HepG2 (cell line): ENCODE measurements around the gene CCL23. TPM values are rescaled to one million over a fixed set of nuclear protein-coding genes. Genes with fewer than 3 reads are reported as not detected.

ENCODE experiments used
- ATAC-seq: fragments of 200-7000 bp; cut with Tn5 transposase; 3 replicates; pipeline ENCODE4 v1.9.1; 2020; ENCODE audit warnings: mild to moderate bottlenecking, moderate library complexity
- BruUV-seq: library from RNA; stranded (reverse); fragments of 400-500 nt; replicated peaks from 2 replicates; lab custom pipeline; 2021; lab: Mats Ljungman, UMichigan
- CTCF ChIA-PET: fragments of 300-600 bp; formaldehyde crosslinking; extraction: SDS; loops from one replicate; lab custom pipeline; 2021; ENCODE audit warnings: low total read pairs, inconsistent platforms, low intra/inter-chr PET ratio; lab: Yijun Ruan, JAX
- POLR2A ChIA-PET: fragments of 350-600 bp; sonication (Branson Sonifier 250); formaldehyde crosslinking; loops from one replicate; lab custom pipeline; 2020; ENCODE audit warnings: antibody characterized with exemption, inconsistent platforms; lab: Yijun Ruan, JAX
- DNase-seq: peaks from one replicate; pipeline ENCODE4 v3.0.0-alpha.2; 2015; ENCODE audit warnings: low spot score
- FAIRE-seq: peaks from 3 replicates; lab custom pipeline; 2011; peaks lifted over from hg19 to GRCh38; lab: Jason Lieb, UNC
- H2AFZ ChIP-seq: one replicate; pipeline ENCODE4 v1.6.1; 2011; ENCODE audit warnings: low read length, inconsistent platforms
- H3K27ac ChIP-seq: fragments of 300-600 bp; 3 replicates; pipeline ENCODE4 v1.8.0; 2011; ENCODE audit warnings: mixed run types, mild to moderate bottlenecking, mixed read lengths, low read length, inconsistent platforms; ENCODE audit not compliant: insufficient read depth; ENCODE audit errors: extremely low read length
- H3K27me3 ChIP-seq, 2 experiments: fragments of 200-600 bp in 1 of 2; 2 replicates in 1 of 2; 3 replicates in 1 of 2; pipeline versions ENCODE4 v1.6.0 to v1.8.0; 2011; ENCODE audit warnings: low read length in 2 of 2, mild to moderate bottlenecking in 2 of 2, moderate library complexity in 2 of 2, inconsistent platforms in 1 of 2; ENCODE audit not compliant: insufficient read depth in 2 of 2, control insufficient read depth in 1 of 2
- H3K36me3 ChIP-seq, 2 experiments: fragments of 200-600 bp in 1 of 2; replicated peaks in 1 of 2; 2 replicates in 1 of 2; 3 replicates in 1 of 2; pipeline versions ENCODE4 v1.5.1 to v1.8.0; 2011; ENCODE audit warnings: low read length in 2 of 2, inconsistent platforms in 1 of 2; ENCODE audit not compliant: insufficient read depth in 2 of 2, control insufficient read depth in 1 of 2
- H3K4me1 ChIP-seq: 2 replicates; pipeline ENCODE4 v1.5.1; 2012; ENCODE audit warnings: low read length, inconsistent platforms; ENCODE audit not compliant: insufficient read depth
- H3K4me2 ChIP-seq: 2 replicates; pipeline ENCODE4 v1.6.0; 2011; ENCODE audit warnings: low read depth, low read length, inconsistent platforms
- H3K4me3 ChIP-seq, 3 experiments: fragments of 200-600 bp in 1 of 3; sonication (generic), shearing (Covaris generic) in 1 of 3; replicated peaks in 1 of 3; 2 replicates each; pipeline ENCODE4 v1.5.1; 2011 to 2016; ENCODE audit warnings: low read length in 3 of 3, inconsistent platforms in 2 of 3, low read depth in 2 of 3, mild to moderate bottlenecking in 2 of 3, control low read depth in 1 of 3, mixed read lengths in 1 of 3; ENCODE audit not compliant: insufficient read depth in 1 of 3
- H3K79me2 ChIP-seq: one replicate; pipeline ENCODE4 v1.6.1; 2011; ENCODE audit warnings: low read length, inconsistent platforms; ENCODE audit not compliant: insufficient read depth
- H3K9ac ChIP-seq: 2 replicates; pipeline ENCODE4 v1.6.0; 2011; ENCODE audit warnings: mild to moderate bottlenecking, low read depth, low read length, inconsistent platforms; ENCODE audit not compliant: insufficient read depth
- H3K9me3 ChIP-seq: 2 replicates; pipeline ENCODE4 v1.5.1; 2012; ENCODE audit warnings: mild to moderate bottlenecking, low read length
- H4K20me1 ChIP-seq: 2 replicates; pipeline ENCODE4 v1.6.0; 2011; ENCODE audit warnings: inconsistent platforms, mild to moderate bottlenecking, low read length, moderate library complexity; ENCODE audit not compliant: insufficient read depth
- CTCF ChIP-seq: sonication (generic); formaldehyde crosslinking; IDR thresholded peaks from 2 replicates; pipeline ENCODE4 v1.5.0; 2020; ENCODE audit warnings: mild to moderate bottlenecking, missing genetic modification reagents, moderate library complexity
- EP300 ChIP-seq, 3 experiments: sonication (generic) in 1 of 3; formaldehyde crosslinking in 1 of 3; IDR thresholded peaks; 2 replicates each; pipeline versions ENCODE4 v1.5.1 to v1.6.1; 2011 to 2020; ENCODE audit warnings: low read depth in 2 of 3, low read length in 2 of 3, borderline replicate concordance in 1 of 3, improper control_type of control experiment in 1 of 3, mild to moderate bottlenecking in 1 of 3, missing genetic modification reagents in 1 of 3, moderate library complexity in 1 of 3
- GPBP1L1 ChIP-seq: sonication (generic); formaldehyde crosslinking; IDR thresholded peaks from 2 replicates; pipeline ENCODE4 v1.5.0; 2020; ENCODE audit warnings: mild to moderate bottlenecking, missing genetic modification reagents
- RARG ChIP-seq: sonication (generic); formaldehyde crosslinking; IDR thresholded peaks from 2 replicates; pipeline ENCODE4 v1.4.0; 2020; ENCODE audit warnings: low read depth, mild to moderate bottlenecking, missing genetic modification reagents
- SPEN ChIP-seq: sonication (generic); formaldehyde crosslinking; IDR thresholded peaks from 2 replicates; pipeline ENCODE4 v1.5.1; 2020; ENCODE audit warnings: low read depth, mild to moderate bottlenecking, missing genetic modification reagents
- ZBED4 ChIP-seq: sonication (generic); formaldehyde crosslinking; IDR thresholded peaks from 2 replicates; pipeline ENCODE4 v1.4.0; 2020; ENCODE audit warnings: missing genetic modification reagents, borderline replicate concordance
- ZC3H4 ChIP-seq: sonication (generic); formaldehyde crosslinking; IDR thresholded peaks from 2 replicates; pipeline ENCODE4 v1.4.0; 2020; ENCODE audit warnings: missing genetic modification reagents, borderline replicate concordance
- ZNF101 ChIP-seq: sonication (generic); formaldehyde crosslinking; IDR thresholded peaks from 2 replicates; pipeline ENCODE4 v1.4.0; 2020; ENCODE audit warnings: mild to moderate bottlenecking, low read depth, missing genetic modification reagents, borderline replicate concordance
- ZNF232 ChIP-seq: sonication (generic); formaldehyde crosslinking; IDR thresholded peaks from 2 replicates; pipeline ENCODE4 v1.4.0; 2020; ENCODE audit warnings: missing genetic modification reagents, borderline replicate concordance
- ZNF878 ChIP-seq: sonication (generic); formaldehyde crosslinking; IDR thresholded peaks from 2 replicates; pipeline ENCODE4 v1.8.1; 2023; ENCODE audit warnings: mild to moderate bottlenecking, missing genetic modification reagents, moderate library complexity
- WGBS: methylation state at CpG from one replicate; pipeline ENCODE4 v1.1.6; 2017; ENCODE audit warnings: low lambda C conversion rate; 5-methylcytosine and 5-hydroxymethylcytosine counted together
- in situ Hi-C: cut with HindIII; loops from 2 replicates; pipeline ENCODE4 v1.10.0; 2017; ENCODE audit warnings: low pct_unique_long_range_greater_than_20kb; ENCODE audit not compliant: extremely low pct_ligation_motif_present
- intact Hi-C: fragments of 100-400 bp; cut with micrococcal nuclease; formaldehyde crosslinking; loops from one replicate; pipeline ENCODE4 v1.10.0; 2022; ENCODE audit not compliant: unreplicated experiment
- polyA plus RNA-seq, 8 experiments: library from polyadenylated mRNA; depleted of rRNA in 3 of 8; stranded (reverse) in 7 of 8; unstranded in 1 of 8; fragments of >200 nt; fragmentation: Illumina TruSeq in 4 of 8; extraction: Trizol in 4 of 8; gene quantifications; 2 replicates each; pipeline versions ENCODE4 v1.2.1 to v1.2.3, GENCODE V29; 2011 to 2016; ENCODE audit warnings: low read depth in 4 of 8, missing spikeins in 1 of 8, mixed read lengths in 1 of 8; ENCODE audit not compliant: insufficient read depth in 1 of 8
- total RNA-seq, 5 experiments: library from RNA; depleted of rRNA; stranded (reverse); fragments of >200 nt; fragmentation: Illumina TruSeq; extraction: Trizol; gene quantifications; 2 replicates each; pipeline ENCODE4 v1.2.3, GENCODE V29; 2016; ENCODE audit warnings: low read depth in 1 of 5
- TF ChIP-seq, protein P1 (sequence below): conservative IDR thresholded peaks from 2 replicates; pipeline ENCODE4 v1.6.1; 2018; ENCODE audit warnings: missing genetic modification reagents
- TF ChIP-seq, protein P2 (sequence below): sonication (generic); formaldehyde crosslinking; IDR thresholded peaks from 2 replicates; pipeline ENCODE4 v1.8.0; 2022; ENCODE audit warnings: mild to moderate bottlenecking, missing genetic modification reagents, moderate library complexity

The CCL23 gene
- total and polyA plus RNA-seq, 2 of the 13 experiments (the other 11 are each of a cell fraction or from before 2014, with no cell fraction given): not detected

DNA sequence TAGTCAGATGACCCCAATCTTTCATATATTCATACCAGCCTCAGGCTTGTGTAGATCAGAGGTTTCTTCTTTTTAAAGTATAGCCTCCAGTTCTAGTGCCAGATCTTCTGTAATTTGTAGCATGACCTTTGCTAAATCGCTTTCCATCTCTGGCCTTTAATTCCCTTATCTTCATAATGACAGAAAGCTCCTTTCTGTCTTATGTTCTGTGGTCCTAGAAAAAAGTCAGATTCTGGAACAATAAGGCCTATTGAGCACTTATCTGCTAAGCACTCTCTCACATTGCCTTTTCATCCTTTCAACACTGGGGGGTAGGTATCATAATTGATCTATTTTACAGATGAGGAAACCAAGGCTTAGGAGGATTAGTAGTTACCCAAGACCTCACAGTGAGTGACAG is 45.7 kb downstream of the CCL23 start:
- Histone ChIP-seq H3K36me3 (no peaks in the 10 kb centered on the region), H3K79me2 (no peaks in the 10 kb centered on the region), H3K4me2 (peak overlapping the region; percentile 68), H4K20me1 (no peaks in the 10 kb centered on the region), H2AFZ (no peak overlapping the region), H3K27ac (peak overlapping the region; percentile 85), H3K9ac (peak overlapping the region; percentile 48; the same call in 1 of the 2 replicates), H3K4me1 (peaks cover 92% of the 10 kb centered on the region), H3K4me3 (no peak overlapping the region), H3K9me3 (no peaks in the 10 kb centered on the region), H3K27me3 (no peaks in the 10 kb centered on the region)
- ATAC-seq (no peak), DNase-seq (peak; percentile 40), FAIRE-seq (no peak)
- 40% methylated on average over 1 of the region's 1 CpG for WGBS
- ChIA-PET CTCF (no interaction called here), POLR2A (interaction anchor here (1.8 to 5.9 kb wide), 8 partner anchors 10 to 175 kb away, joined by 5 to 197 read pairs (median 24); partner anchors contain the start of genes CCL15 and CCL16)
- intact Hi-C loops: no loop called here
- in situ Hi-C loops: loop anchor here (5.0 to 25.0 kb wide), 4 partner anchors 35 to 515 kb away; partner anchors contain the start of gene ZNHIT3
- no TSS peak for BruUV-seq
- TF ChIP-seq SPEN (CRISPR knock-in tag) (no peak), ZC3H4 (CRISPR knock-in tag) (no peak), ZNF878 (CRISPR knock-in tag) (no peak), ZNF232 (no peak), ZBED4 (CRISPR knock-in tag) (no peak), EP300 (IDR thresholded peaks at IDR 0.05; ENCODE audit: low read depth in 2 of 2, low read length in 2 of 2) (peak in 1 of 2 experiments; percentile 49; a peak in 1 of 4 replicates), EP300 (CRISPR knock-in tag; IDR thresholded peaks at IDR 0.05; ENCODE audit: borderline replicate concordance) (no peak), RARG (no peak), GPBP1L1 (CRISPR knock-in tag) (no peak), ZNF101 (no peak), CTCF (CRISPR knock-in tag) (0 out of 2 replicates have a peak, but pooled peaks have one; percentile 1)
- TF ChIP-seq, protein P1, sequence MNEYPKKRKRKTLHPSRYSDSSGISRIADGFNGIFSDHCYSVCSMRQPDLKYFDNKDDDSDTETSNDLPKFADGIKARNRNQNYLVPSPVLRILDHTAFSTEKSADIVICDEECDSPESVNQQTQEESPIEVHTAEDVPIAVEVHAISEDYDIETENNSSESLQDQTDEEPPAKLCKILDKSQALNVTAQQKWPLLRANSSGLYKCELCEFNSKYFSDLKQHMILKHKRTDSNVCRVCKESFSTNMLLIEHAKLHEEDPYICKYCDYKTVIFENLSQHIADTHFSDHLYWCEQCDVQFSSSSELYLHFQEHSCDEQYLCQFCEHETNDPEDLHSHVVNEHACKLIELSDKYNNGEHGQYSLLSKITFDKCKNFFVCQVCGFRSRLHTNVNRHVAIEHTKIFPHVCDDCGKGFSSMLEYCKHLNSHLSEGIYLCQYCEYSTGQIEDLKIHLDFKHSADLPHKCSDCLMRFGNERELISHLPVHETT (CRISPR knock-in tag): no peak
- TF ChIP-seq, protein P2, sequence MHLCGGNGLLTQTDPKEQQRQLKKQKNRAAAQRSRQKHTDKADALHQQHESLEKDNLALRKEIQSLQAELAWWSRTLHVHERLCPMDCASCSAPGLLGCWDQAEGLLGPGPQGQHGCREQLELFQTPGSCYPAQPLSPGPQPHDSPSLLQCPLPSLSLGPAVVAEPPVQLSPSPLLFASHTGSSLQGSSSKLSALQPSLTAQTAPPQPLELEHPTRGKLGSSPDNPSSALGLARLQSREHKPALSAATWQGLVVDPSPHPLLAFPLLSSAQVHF (CRISPR knock-in tag): no peak
